ENCODE measurements around the gene PTPRE. TPM values are rescaled to one million over a fixed set of nuclear protein-coding genes. Genes with fewer than 3 reads are reported as not detected.

Gene PTPRE
- total RNA-seq, 6 donors from 2014 or later: 49.9 to 89.2 (median 64.2) TPM

DNA sequence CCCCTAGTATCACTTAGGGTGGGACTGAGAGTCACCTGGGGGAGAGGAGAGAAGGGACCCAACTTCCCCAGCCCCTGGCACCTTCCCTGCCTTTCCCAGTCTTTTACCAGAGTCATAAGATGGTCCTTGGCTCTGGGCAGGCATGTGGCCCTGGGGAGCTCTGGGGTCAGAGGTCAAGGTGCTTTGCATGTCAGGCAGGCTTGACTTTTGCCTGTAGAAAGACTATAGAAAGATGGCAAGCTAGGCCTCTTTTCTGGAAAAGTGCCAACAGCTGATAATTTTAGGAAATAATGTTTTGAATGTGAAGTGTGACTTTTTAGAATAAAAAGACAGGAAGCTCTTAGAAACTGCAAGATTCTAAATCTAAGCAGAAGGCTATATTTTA lies 151.8 kb downstream of the PTPRE start:
- H3K9me3 ChIP-seq: no peaks in the 10 kb centered on the region
- ATAC-seq (ENCODE audit: low FRiP score in 2 of 2): no peak
- no peaks in the 10 kb centered on the region for H3K27me3 ChIP-seq
- H3K27ac ChIP-seq: peak overlapping the region in 1 of 4 donors; percentile 53
- H3K4me1 ChIP-seq: peaks cover 11 to 31% (median 20%) of the 10 kb centered on the region in 4 donors
- peaks cover 7 to 87% (median 47%) of the 10 kb centered on the region in 4 donors for H3K36me3 ChIP-seq
- no peak for DNase-seq
- H3K4me3 ChIP-seq: no peak overlapping the region
- TF ChIP-seq, protein P1, sequence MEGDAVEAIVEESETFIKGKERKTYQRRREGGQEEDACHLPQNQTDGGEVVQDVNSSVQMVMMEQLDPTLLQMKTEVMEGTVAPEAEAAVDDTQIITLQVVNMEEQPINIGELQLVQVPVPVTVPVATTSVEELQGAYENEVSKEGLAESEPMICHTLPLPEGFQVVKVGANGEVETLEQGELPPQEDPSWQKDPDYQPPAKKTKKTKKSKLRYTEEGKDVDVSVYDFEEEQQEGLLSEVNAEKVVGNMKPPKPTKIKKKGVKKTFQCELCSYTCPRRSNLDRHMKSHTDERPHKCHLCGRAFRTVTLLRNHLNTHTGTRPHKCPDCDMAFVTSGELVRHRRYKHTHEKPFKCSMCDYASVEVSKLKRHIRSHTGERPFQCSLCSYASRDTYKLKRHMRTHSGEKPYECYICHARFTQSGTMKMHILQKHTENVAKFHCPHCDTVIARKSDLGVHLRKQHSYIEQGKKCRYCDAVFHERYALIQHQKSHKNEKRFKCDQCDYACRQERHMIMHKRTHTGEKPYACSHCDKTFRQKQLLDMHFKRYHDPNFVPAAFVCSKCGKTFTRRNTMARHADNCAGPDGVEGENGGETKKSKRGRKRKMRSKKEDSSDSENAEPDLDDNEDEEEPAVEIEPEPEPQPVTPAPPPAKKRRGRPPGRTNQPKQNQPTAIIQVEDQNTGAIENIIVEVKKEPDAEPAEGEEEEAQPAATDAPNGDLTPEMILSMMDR (IDR thresholded peaks at IDR 0.05): no peak
- TF ChIP-seq POLR2A (IDR thresholded peaks at IDR 0.05): no peak

GRCh38 chr10:128059266-128059981 lies 152.5 kb downstream of the PTPRE start:
- WGBS, 2 donors: 77 to 83% methylated on average over 8 to 15 of the region's 15 CpGs
- ATAC-seq (ENCODE audit: low FRiP score in 2 of 2) (no peak), DNase-seq (no peak)
- Histone ChIP-seq H3K9me3 (no peaks in the 10 kb centered on the region), H3K27ac (peak overlapping the region in 2 of 4 donors; percentile 26 to 53), H3K36me3 (peaks cover 7 to 89% (median 49%) of the 10 kb centered on the region in 4 donors), H3K27me3 (no peaks in the 10 kb centered on the region), H3K4me1 (peaks cover 17 to 37% (median 26%) of the 10 kb centered on the region in 4 donors), H3K4me3 (no peak overlapping the region)
- TF ChIP-seq, protein P1 (IDR thresholded peaks at IDR 0.05): no peak
- no peak for TF ChIP-seq EP300 (IDR thresholded peaks at IDR 0.05)
- no peak for TF ChIP-seq POLR2AphosphoS5 (IDR thresholded peaks at IDR 0.05)
- no peak for TF ChIP-seq POLR2A (IDR thresholded peaks at IDR 0.05)

GRCh38 chr10:128059982-128060293 lies 153.0 kb downstream of the PTPRE start:
- H3K4me1 ChIP-seq: peaks cover 22 to 35% (median 27%) of the 10 kb centered on the region in 4 donors
- no peaks in the 10 kb centered on the region for H3K9me3 ChIP-seq
- no peak for TF ChIP-seq POLR2AphosphoS5 (IDR thresholded peaks at IDR 0.05)
- no peak for TF ChIP-seq EP300 (IDR thresholded peaks at IDR 0.05)
- TF ChIP-seq, protein P1 (IDR thresholded peaks at IDR 0.05): no peak
- TF ChIP-seq POLR2A (IDR thresholded peaks at IDR 0.05): no peak
- H3K4me3 ChIP-seq: no peak overlapping the region
- 90 to 100% methylated on average over 1 of the region's 1 CpG for WGBS, 2 donors
- ATAC-seq (ENCODE audit: low FRiP score in 2 of 2): no peak
- peak overlapping the region in 1 of 4 donors; percentile 1 for H3K27ac ChIP-seq
- no peak for DNase-seq
- H3K27me3 ChIP-seq: no peaks in the 10 kb centered on the region
- H3K36me3 ChIP-seq: peaks cover 7 to 83% (median 45%) of the 10 kb centered on the region in 4 donors

GRCh38 chr10:128060341-128061250 lies 153.7 kb downstream of the PTPRE start:
- H3K9me3 ChIP-seq: no peaks in the 10 kb centered on the region
- peaks cover 24 to 36% (median 32%) of the 10 kb centered on the region in 4 donors for H3K4me1 ChIP-seq
- H3K27ac ChIP-seq: peak overlapping the region in 1 of 4 donors; percentile 21
- TF ChIP-seq EP300 (IDR thresholded peaks at IDR 0.05): no peak
- TF ChIP-seq, protein P1 (IDR thresholded peaks at IDR 0.05): no peak
- TF ChIP-seq POLR2AphosphoS5 (IDR thresholded peaks at IDR 0.05): no peak
- TF ChIP-seq POLR2A (IDR thresholded peaks at IDR 0.05): no peak
- peaks cover 4 to 82% (median 38%) of the 10 kb centered on the region in 4 donors for H3K36me3 ChIP-seq
- no peaks in the 10 kb centered on the region for H3K27me3 ChIP-seq
- WGBS, 2 donors: 91 to 96% methylated on average over 9 of the region's 9 CpGs
- ATAC-seq (ENCODE audit: low FRiP score in 2 of 2): no peak
- DNase-seq: no peak
- H3K4me3 ChIP-seq: no peak overlapping the region

Data from upper lobe of left lung (tissue), 6 donors.